ENCODE results near the gene PSMB2. TPM values are rescaled to one million over a fixed set of nuclear protein-coding genes. Genes with fewer than 3 reads are reported as not detected.
"Not testable (repeated sequence)": the region's sequence is repeated elsewhere in the genome, so short reads cannot be mapped to it uniquely, and the experiment has no call there.

The PSMB2 gene
- total RNA-seq, 1 experiment from 2014 or later: 122 TPM

DNA sequence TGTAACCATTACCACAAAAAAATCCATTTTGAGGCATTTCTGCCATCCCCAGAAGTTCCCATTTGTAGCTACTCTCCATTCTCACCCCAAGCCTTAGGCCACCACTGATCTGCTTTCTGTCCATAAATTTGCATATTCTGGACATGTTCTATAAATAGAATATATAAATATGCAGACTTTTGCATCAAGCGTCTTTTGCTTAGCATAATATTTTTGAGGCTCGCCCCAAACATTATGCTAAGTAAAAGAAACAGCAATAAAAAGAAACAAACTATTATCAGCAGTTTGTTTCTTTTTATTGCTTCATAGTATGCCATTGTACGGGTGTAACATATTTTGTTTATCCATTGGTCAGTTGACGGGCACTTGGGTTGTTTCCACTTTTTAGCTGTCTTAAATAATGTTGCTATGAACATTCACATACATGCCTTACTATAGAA, 60.4 kb downstream of the PSMB2 start:
- Histone ChIP-seq H3K4me3 (replicated peaks in 1 of 2; ENCODE audit: low read depth in 1 of 2, low read length in 2 of 2) (no peak overlapping the region), H3K27me3 (ENCODE audit: insufficient read depth, low read length) (no peaks in the 10 kb centered on the region), H3K9me3 (ENCODE audit: control insufficient read depth in 1 of 2, insufficient read depth in 1 of 2, low read depth in 1 of 2, low read length in 2 of 2) (no peaks in the 10 kb centered on the region), H3K27ac (ENCODE audit: low read depth, low read length) (no peak overlapping the region), H3K9me2 (ENCODE audit: insufficient read depth) (no peaks in the 10 kb centered on the region), H4K20me1 (ENCODE audit: insufficient read depth) (no peaks in the 10 kb centered on the region), H3K4me1 (ENCODE audit: control insufficient read depth in 1 of 2, insufficient read depth in 2 of 2, low read length in 2 of 2) (no peaks in the 10 kb centered on the region), H3K4me2 (ENCODE audit: low read length) (no peak overlapping the region), H3K9ac (ENCODE audit: low read length) (no peak overlapping the region), H3K36me3 (ENCODE audit: control insufficient read depth in 1 of 2, insufficient read depth in 2 of 2, low read length in 2 of 2) (no peaks in the 10 kb centered on the region), H3K79me2 (ENCODE audit: insufficient read depth, low read length) (no peaks in the 10 kb centered on the region), H2AFZ (ENCODE audit: low read depth, low read length, poor library complexity, severe bottlenecking) (no peak overlapping the region)
- intact Hi-C loops (cut with micrococcal nuclease): no loop called here
- TF ChIP-seq CEBPB (IDR thresholded peaks at IDR 0.05; ENCODE audit: low read depth) (no peak), POLR2A (IDR thresholded peaks at IDR 0.05; ENCODE audit: borderline replicate concordance, extremely low read depth, insufficient read depth, insufficient read length) (peak; percentile 46)
- ChIA-PET CTCF (no interaction called here), POLR2A (no interaction called here), RAD21 (ENCODE audit: low non-redundant PET in 1 of 2, low total read pairs in 2 of 2, uncharacterized antibody in 2 of 2, unreplicated experiment in 2 of 2) (no interaction called here)
- ATAC-seq (no peak), DNase-seq (ENCODE audit: low read depth, low spot score) (no peak)
- BruUV-seq (replicated peaks): no TSS peak

DNA sequence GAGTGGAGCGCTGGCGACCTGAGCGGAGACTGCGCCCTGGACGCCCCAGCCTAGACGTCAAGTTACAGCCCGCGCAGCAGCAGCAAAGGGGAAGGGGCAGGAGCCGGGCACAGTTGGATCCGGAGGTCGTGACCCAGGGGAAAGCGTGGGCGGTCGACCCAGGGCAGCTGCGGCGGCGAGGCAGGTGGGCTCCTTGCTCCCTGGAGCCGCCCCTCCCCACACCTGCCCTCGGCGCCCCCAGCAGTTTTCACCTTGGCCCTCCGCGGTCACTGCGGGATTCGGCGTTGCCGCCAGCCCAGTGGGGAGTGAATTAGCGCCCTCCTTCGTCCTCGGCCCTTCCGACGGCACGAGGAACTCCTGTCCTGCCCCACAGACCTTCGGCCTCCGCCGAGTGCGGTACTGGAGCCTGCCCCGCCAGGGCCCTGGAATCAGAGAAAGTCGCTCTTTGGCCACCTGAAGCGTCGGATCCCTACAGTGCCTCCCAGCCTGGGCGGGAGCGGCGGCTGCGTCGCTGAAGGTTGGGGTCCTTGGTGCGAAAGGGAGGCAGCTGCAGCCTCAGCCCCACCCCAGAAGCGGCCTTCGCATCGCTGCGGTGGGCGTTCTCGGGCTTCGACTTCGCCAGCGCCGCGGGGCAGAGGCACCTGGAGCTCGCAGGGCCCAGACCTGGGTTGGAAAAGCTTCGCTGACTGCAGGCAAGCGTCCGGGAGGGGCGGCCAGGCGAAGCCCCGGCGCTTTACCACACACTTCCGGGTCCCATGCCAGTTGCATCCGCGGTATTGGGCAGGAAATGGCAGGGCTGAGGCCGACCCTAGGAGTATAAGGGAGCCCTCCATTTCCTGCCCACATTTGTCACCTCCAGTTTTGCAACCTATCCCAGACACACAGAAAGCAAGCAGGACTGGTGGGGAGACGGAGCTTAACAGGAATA, 64.0 kb downstream of the PSMB2 start:
- no TSS peak for BruUV-seq (replicated peaks)
- Histone ChIP-seq H3K27me3 (ENCODE audit: insufficient read depth, low read length) (no peaks in the 10 kb centered on the region), H4K20me1 (ENCODE audit: insufficient read depth) (no peaks in the 10 kb centered on the region), H3K27ac (ENCODE audit: low read depth, low read length) (no peak overlapping the region), H3K4me2 (ENCODE audit: low read length) (no peak overlapping the region), H3K9me2 (ENCODE audit: insufficient read depth) (no peaks in the 10 kb centered on the region), H2AFZ (ENCODE audit: low read depth, low read length, poor library complexity, severe bottlenecking) (no peak overlapping the region), H3K36me3 (ENCODE audit: control insufficient read depth in 1 of 2, insufficient read depth in 2 of 2, low read length in 2 of 2) (no peaks in the 10 kb centered on the region), H3K79me2 (ENCODE audit: insufficient read depth, low read length) (no peaks in the 10 kb centered on the region), H3K4me3 (replicated peaks in 1 of 2; ENCODE audit: low read depth in 1 of 2, low read length in 2 of 2) (no peak overlapping the region), H3K9ac (ENCODE audit: low read length) (no peak overlapping the region), H3K4me1 (ENCODE audit: control insufficient read depth in 1 of 2, insufficient read depth in 2 of 2, low read length in 2 of 2) (peaks cover 12 to 21% of the 10 kb centered on the region in 2 experiments; a peak in 2 of 4 replicates), H3K9me3 (ENCODE audit: control insufficient read depth in 1 of 2, insufficient read depth in 1 of 2, low read depth in 1 of 2, low read length in 2 of 2) (no peaks in the 10 kb centered on the region)
- DNase-seq (ENCODE audit: low read depth, low spot score): no peak
- POLR2A ChIA-PET: no interaction called here
- RAD21 ChIA-PET (ENCODE audit: low non-redundant PET in 1 of 2, low total read pairs in 2 of 2, uncharacterized antibody in 2 of 2, unreplicated experiment in 2 of 2): no interaction called here
- no peak for ATAC-seq
- intact Hi-C loops (cut with micrococcal nuclease): no loop called here
- CTCF ChIA-PET: interaction anchor here (1.1 kb wide), 1 partner anchor 8 kb away, joined by 3 read pairs; no protein-coding TSS in a partner anchor
- TF ChIP-seq CBX3 (IDR thresholded peaks at IDR 0.05; ENCODE audit: low read depth) (no peak), CEBPB (IDR thresholded peaks at IDR 0.05; ENCODE audit: low read depth) (no peak), POLR2AphosphoS5 (IDR thresholded peaks at IDR 0.05; ENCODE audit: low read depth, low read length) (no peak), SRF (IDR thresholded peaks at IDR 0.05; ENCODE audit: low read depth) (no peak), ELF1 (IDR thresholded peaks at IDR 0.05; ENCODE audit: borderline replicate concordance, low read depth) (no peak), EZH2 (IDR thresholded peaks at IDR 0.05) (no peak), ZFX (IDR thresholded peaks at IDR 0.05) (no peak), EZH2phosphoT487 (IDR thresholded peaks at IDR 0.05; ENCODE audit: borderline replicate concordance) (no peak)
- TF ChIP-seq, protein P1, sequence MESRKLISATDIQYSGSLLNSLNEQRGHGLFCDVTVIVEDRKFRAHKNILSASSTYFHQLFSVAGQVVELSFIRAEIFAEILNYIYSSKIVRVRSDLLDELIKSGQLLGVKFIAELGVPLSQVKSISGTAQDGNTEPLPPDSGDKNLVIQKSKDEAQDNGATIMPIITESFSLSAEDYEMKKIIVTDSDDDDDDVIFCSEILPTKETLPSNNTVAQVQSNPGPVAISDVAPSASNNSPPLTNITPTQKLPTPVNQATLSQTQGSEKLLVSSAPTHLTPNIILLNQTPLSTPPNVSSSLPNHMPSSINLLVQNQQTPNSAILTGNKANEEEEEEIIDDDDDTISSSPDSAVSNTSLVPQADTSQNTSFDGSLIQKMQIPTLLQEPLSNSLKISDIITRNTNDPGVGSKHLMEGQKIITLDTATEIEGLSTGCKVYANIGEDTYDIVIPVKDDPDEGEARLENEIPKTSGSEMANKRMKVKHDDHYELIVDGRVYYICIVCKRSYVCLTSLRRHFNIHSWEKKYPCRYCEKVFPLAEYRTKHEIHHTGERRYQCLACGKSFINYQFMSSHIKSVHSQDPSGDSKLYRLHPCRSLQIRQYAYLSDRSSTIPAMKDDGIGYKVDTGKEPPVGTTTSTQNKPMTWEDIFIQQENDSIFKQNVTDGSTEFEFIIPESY (IDR thresholded peaks at IDR 0.05; ENCODE audit: extremely low read depth, insufficient replicate concordance, low read length): no peak

DNA sequence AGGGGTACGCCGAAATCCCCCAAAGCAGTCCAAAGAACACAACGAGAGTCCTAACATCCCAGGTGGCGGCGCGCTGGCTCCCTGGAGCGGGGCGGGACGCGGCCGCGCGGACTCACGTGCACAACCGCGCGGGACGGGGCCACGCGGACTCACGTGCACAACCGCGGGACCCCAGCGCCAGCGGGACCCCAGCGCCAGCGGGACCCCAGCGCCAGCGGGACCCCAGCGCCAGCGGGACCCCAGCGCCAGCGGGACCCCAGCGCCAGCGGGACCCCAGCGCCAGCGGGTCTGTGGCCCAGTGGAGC, 64.6 kb downstream of the PSMB2 start:
- H4K20me1 ChIP-seq (ENCODE audit: insufficient read depth); intact Hi-C loops (cut with micrococcal nuclease); H3K9me2 ChIP-seq (ENCODE audit: insufficient read depth); H3K36me3 ChIP-seq (ENCODE audit: control insufficient read depth in 1 of 2, insufficient read depth in 2 of 2, low read length in 2 of 2); H3K9me3 ChIP-seq (ENCODE audit: control insufficient read depth in 1 of 2, insufficient read depth in 1 of 2, low read depth in 1 of 2, low read length in 2 of 2); POLR2A ChIA-PET; H3K79me2 ChIP-seq (ENCODE audit: insufficient read depth, low read length); H3K4me3 ChIP-seq (replicated peaks in 1 of 2; ENCODE audit: low read depth in 1 of 2, low read length in 2 of 2); H3K4me2 ChIP-seq (ENCODE audit: low read length); CTCF ChIA-PET; H3K27me3 ChIP-seq (ENCODE audit: insufficient read depth, low read length); H2AFZ ChIP-seq (ENCODE audit: low read depth, low read length, poor library complexity, severe bottlenecking); H3K9ac ChIP-seq (ENCODE audit: low read length); DNase-seq (ENCODE audit: low read depth, low spot score); BruUV-seq (replicated peaks); RAD21 ChIA-PET (ENCODE audit: low non-redundant PET in 1 of 2, low total read pairs in 2 of 2, uncharacterized antibody in 2 of 2, unreplicated experiment in 2 of 2); ATAC-seq; H3K27ac ChIP-seq (ENCODE audit: low read depth, low read length): not testable (repeated sequence)
- peaks cover 12 to 21% of the 10 kb centered on the region in 2 experiments; a peak in 2 of 4 replicates for H3K4me1 ChIP-seq (ENCODE audit: control insufficient read depth in 1 of 2, insufficient read depth in 2 of 2, low read length in 2 of 2)

Measured in HCT116 (cell line).